NK-92 (cell line): Measurements from ENCODE around the gene GDF15.

Source experiments
- DNase-seq: peaks from one replicate; lab custom pipeline; 2025; ENCODE audit not compliant: unreplicated experiment; lab: John Stamatoyannopoulos, UW

The GDF15 gene

DNA sequence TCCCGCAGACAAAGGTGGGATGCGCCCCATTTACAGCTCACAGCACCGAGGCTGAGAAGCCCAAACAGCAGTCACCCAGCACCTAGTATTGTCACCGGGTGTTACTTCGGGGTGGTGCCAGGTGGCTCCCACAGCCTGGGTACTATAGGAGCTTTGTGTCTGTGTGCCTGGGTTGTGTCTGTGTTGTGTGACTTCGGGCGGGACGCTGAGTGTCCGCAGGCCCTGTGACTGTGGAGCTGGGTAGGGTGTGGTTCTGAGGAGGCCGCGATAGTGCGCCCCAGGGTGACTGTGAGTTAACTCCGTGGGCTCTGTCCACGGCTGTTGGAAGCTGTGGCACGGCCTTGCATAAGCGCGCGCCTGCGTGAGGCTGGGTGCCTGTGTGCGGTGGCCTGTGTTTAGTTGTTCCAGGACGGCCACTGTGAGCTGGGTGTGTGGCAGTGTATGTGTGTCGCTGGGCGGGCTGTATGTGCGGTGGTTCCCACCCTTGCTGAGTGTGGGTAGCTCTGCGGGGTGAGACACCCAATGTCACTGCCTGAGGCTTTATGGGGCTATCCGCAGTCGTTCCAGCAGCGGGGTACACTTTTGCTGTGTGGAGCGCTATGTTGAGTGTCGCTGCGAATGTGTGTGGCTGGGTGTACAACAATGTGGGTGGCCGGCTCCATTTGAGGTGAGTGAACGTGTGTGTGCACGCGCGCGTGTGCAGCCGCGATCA lies 32.7 kb downstream of the GDF15 start:
- DNase-seq, result no peak

DNA sequence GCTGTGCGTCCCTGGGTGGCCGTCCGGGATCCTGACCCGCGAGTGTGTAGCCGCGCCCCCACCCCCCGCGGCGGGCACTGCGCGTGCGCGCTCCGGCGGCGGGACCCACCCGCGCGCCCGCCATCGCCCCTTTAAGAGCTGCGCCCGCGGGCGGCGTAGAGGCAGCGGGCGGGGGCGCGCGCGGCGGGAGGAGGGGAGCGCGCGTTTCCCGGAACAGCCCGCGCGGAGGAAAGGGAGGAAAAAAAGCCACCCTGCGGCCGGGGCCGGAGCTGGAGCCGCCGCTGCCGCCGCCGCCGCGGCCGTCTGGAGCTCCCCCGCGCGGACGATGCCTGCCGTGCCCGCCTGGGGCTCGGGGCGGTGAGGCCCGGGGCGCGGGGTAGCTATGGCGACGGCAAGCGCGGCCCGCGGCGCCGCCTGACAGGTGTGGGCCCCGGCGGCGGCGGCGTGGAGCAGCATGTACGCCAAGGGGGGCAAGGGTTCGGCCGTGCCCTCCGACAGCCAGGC lies 33.3 kb downstream of the GDF15 start, which contains the start of gene SSBP4:
Gene SSBP4, plus strand, starts transcription at position 204 of the 504 bp plus-strand sequence. Its CDS starts 251 bp downstream, at position 455.
- no peak for DNase-seq

GRCh38 chr19:18419699-18420460 lies 33.9 kb downstream of the GDF15 start:
- DNase-seq, result no peak

- no peak for DNase-seq
Observed at GRCh38 chr19:18420930-18421329, 35.0 kb downstream of the GDF15 start.

GRCh38 chr19:18421371-18421959 lies 35.5 kb downstream of the GDF15 start:
- no peak for DNase-seq

DNA sequence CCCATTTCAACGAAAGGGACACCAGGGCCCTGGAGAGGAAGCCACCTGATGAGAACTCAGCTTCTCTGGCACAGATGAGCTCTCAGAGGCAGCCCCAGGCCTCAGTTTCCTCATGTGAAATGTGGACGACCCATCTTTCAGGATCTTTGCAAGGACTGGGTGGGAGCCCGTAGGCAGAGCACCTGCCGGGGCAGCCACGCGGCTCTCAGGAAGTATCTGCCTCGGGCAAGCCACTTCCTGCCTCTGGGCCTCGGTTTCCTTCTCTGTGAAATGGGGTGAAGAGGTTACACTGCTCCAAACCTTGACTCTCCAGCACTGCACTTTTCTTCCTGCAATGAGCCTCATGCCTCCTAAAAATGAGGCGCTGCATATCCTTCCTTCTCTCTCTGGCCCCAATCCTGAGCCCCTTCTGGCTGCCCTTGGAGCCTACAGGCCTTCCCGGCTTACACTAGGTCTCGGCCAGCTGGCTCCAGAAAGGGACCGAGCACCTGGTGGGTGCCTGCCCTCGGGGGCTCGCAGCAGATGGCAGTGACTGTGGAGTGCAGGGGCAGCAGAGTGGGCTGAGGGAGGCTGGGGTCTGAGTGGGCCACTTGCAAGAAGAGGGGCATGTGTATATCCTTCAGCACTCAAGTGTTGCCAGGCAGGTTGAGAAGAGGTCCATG lies 36.7 kb downstream of the GDF15 start:
- no peak for DNase-seq

- no peak for DNase-seq
Observed at GRCh38 chr19:18423258-18424020, 37.5 kb downstream of the GDF15 start.

- no peak for DNase-seq
Observed at GRCh38 chr19:18424122-18424889, 38.3 kb downstream of the GDF15 start.

DNA sequence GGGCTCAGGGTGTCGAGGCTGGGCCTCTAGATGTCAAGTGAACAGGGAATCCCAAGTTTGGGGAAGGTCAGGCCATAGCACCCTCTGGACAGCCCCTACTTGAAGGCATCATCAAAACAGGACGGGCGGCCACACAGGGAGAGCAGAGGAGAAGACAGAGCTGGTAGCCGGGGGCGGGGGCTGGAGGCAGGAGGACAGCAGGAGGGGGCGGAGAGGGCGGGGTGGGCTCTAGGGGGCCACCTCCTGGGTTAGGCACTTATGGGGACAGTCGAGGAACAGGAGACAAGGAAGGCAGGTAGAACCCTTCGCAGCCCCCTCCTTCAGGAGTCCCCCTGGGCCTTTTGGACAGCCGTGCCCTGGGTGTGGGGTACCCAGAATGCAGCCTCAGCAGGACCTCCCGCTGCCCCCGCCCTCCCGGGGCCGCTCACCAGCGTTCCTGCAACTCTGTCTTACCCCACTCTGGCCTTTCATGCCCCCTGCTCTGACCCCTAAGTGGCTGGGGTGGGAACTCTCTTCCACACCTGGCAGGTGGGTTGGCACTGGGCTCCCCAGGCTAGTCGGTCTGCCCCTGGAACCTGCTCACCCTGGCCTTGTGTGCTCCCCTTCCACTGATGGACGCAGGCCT lies 39.0 kb downstream of the GDF15 start:
- DNase-seq, result no peak

- no peak for DNase-seq
Observed at GRCh38 chr19:18425515-18426415, 39.8 kb downstream of the GDF15 start.

DNA sequence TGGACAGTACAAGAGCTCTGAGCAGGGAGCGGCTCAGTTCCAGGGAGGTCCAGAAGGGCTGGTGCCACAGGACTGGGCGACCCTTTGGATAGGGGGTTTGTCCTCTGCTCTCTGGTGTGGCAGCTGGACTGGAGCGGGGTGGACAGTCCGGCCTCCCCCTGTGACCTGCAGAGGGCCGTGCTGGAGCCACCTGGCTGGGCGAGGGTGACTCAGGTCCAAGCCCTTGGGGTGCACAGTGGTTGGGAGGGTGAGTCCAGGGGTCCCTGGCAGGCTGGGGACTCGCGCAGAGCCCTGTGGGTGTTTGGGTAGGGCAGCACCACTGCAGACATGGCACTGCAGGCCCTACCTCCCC lies 40.4 kb downstream of the GDF15 start:
- no peak for DNase-seq

DNA sequence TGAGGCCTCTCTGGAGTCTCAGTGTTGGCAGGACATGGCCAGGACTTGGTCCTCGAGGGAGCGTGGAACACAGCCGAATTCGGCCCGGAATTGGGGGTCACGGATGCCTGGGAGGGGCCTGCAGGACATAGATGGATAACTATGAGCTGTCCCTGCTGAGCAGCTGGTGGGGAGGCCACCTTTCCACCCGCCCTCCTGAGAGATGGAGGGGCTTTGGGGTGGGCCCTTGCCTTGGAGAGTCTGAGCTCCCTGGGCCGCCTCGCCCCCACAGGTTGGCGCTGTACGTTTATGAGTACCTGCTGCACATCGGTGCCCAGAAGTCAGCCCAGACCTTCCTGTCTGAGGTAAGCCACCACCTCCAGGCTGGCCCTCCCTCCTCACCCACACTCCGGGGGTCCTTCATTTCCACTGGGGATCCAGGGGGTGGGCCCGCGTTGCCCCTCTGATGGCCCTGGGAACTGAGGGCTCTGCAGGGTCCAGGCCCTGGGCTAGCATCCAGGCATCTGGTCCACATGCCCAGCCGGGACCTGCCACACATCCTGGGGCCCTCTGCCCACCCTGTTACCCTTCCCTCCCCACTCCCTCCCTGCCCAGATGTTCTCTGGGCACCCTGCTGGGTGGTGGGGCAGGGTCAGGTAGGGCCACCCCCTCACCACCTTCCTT lies 41.3 kb downstream of the GDF15 start:
- no peak for DNase-seq

DNA sequence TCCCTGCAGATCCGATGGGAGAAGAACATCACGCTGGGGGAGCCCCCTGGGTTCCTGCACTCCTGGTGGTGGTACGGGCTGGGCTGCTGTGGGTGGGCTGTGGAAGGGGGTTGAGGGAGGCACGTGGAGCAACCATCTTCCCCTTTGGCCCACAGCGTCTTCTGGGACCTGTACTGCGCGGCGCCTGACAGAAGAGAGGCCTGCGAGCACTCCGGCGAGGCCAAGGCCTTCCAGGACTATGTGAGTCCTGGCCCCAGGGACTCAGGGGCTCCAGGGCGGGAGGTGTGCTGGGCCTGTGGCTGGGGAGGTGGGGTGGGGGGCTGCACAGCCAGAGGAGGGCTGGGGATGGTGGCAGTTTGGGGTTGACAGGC lies 41.8 kb downstream of the GDF15 start:
- DNase-seq, result no peak

DNA sequence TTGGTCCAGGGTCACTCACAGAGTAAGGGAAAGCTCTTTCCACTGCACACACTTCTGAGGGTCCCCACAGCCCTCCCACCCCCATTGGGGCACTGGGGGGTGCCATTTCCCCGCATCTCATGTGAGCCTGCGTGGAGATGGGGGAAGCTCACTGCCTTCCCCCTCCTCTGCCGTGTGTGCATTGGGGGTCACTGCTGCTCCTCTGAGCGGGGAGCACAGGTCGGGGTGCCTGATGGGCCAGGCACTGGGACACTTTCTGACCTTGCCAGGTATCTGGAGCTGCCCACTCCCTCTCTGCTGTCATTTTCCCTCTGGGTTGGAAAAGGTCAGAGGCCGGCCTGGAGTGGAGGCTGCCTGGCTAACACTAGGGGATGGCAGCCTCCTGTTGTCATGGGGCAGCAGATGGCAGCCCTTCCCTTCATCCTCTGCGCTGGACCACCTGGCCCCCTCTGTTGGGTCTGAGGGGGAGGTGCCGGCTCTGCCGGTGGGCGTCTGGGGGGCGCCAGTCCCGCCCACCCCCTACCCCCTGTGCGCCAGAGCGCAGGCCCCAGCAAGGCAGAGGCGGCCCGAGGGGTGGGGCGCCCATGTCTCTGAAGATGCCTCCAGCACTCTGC lies 42.3 kb downstream of the GDF15 start:
- DNase-seq, result no peak

DNA sequence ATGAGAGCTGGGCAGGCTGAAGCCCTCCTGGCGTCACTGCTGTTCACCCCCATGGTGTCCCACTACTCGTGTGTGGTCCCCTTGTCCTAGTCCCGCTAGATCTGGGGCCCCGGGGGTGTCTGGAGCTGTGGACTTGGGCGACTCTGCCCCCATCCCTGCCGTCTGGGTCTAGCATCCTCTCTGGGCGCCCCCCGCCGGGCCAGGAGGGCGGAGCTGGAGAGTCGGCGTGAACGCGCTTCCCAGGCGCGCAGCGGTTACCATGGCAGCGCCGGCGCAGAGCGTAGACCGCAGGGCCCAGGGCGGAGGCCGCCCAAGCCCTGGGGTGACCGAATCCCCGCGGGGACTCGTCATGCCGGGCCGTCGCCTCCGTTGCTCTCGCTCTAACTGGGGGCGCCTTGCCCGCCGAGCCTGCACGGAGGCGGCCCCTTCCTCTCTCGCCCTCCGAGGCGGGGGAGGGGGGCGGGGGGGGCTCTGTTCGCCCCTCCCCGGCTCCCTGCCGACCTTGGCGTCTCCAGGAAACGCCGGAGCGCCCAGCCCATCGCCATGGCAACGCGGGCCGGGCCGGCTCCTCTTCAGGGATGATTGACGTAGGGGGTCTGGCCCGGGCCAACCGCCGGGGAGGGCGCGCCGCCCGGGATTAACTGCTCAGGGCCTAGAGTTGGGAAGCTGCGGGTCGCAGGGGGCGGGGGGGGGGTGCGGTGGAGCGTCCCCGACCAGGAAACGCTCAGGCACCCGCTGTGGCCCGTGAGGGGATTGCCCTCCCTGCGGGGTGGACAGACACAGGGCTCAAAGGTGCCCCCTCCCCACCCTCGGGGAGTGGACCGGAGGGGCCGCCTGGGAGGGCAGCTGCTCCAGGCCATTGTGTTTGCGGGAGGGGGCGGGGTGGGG lies 43.1 kb downstream of the GDF15 start:
- DNase-seq, result no peak

- no peak for DNase-seq
Observed at GRCh38 chr19:18429717-18430416, 43.9 kb downstream of the GDF15 start.
